K562 (cell line): ENCODE data around the gene ZC3H6. TPM values are rescaled to one million over a fixed set of nuclear protein-coding genes. Genes with fewer than 3 reads are reported as not detected.

Source experiments
- CGGBP1 ChIP-seq: fragments of 250-450 bp; sonication (Bioruptor Pico); IDR thresholded peaks from 2 replicates; pipeline ENCODE4 v1.9.0; 2021; ENCODE audit warnings: mild to moderate bottlenecking
- CHD1 ChIP-seq: fragments of 200-600 bp; sonication (generic); IDR thresholded peaks from one replicate; pipeline ENCODE4 v1.6.1; 2012; ENCODE audit warnings: mild to moderate bottlenecking, moderate library complexity, low read length, inconsistent platforms
- CREB3L1 ChIP-seq: fragments of 450-650 bp; IDR thresholded peaks from 2 replicates; pipeline ENCODE4 v1.6.1; 2014; ENCODE audit warnings: low read depth, mild to moderate bottlenecking, moderate library complexity, borderline replicate concordance
- CTCF ChIP-seq, 3 experiments: IDR thresholded peaks in 2 of 3; conservative IDR thresholded peaks in 1 of 3; 2 replicates each; pipeline ENCODE4 v1.5.1; 2011 to 2012; ENCODE audit warnings: low read length in 3 of 3, mild to moderate bottlenecking in 3 of 3, control low read depth in 2 of 3, improper control_type of control experiment in 1 of 3, inconsistent platforms in 1 of 3, low read depth in 1 of 3, mixed read lengths in 1 of 3, moderate library complexity in 1 of 3; ENCODE audit not compliant: insufficient read depth in 2 of 3
- HDAC3 ChIP-seq: fragments of 450-650 bp; IDR thresholded peaks from 2 replicates; pipeline ENCODE4 v1.6.1; 2018; ENCODE audit warnings: borderline replicate concordance, mild to moderate bottlenecking, moderate library complexity; ENCODE audit not compliant: partially characterized antibody
- HMBOX1 ChIP-seq: sonication (generic); IDR thresholded peaks from 2 replicates; pipeline ENCODE4 v1.6.1; 2016
- HNRNPLL ChIP-seq: fragments of 200-400 bp; formaldehyde crosslinking; IDR thresholded peaks from 2 replicates; pipeline ENCODE4 v1.6.1; 2017; ENCODE audit warnings: low read length, low read depth, mild to moderate bottlenecking; ENCODE audit not compliant: poor library complexity, severe bottlenecking
- MTF1 ChIP-seq: fragments of 250-450 bp; sonication (Bioruptor Pico); IDR thresholded peaks from 2 replicates; pipeline ENCODE4 v1.9.0; 2021; ENCODE audit warnings: moderate library complexity, mild to moderate bottlenecking, inconsistent platforms, borderline replicate concordance
- ZBTB12 ChIP-seq: fragments of 250-450 bp; sonication (Bioruptor Pico); IDR thresholded peaks from 2 replicates; pipeline ENCODE4 v1.4.0; 2020
- ZNF12 ChIP-seq: sonication (generic); formaldehyde crosslinking; IDR thresholded peaks from 2 replicates; pipeline ENCODE4 v1.4.0; 2020; ENCODE audit warnings: mild to moderate bottlenecking, missing genetic modification reagents
- ZNF282 ChIP-seq: sonication (generic); formaldehyde crosslinking; IDR thresholded peaks from 2 replicates; pipeline ENCODE4 v1.8.1; 2023; ENCODE audit warnings: missing genetic modification reagents
- ZNF384 ChIP-seq: IDR thresholded peaks from 2 replicates; pipeline ENCODE4 v1.6.1; 2012; ENCODE audit warnings: low read depth, low read length, improper control_type of control experiment
- ZNF398 ChIP-seq: fragments of 250-450 bp; sonication (Bioruptor Pico); IDR thresholded peaks from 2 replicates; pipeline ENCODE4 v1.8.0; 2021; ENCODE audit warnings: moderate library complexity, mild to moderate bottlenecking, inconsistent platforms
- ZNF639 ChIP-seq, 2 experiments: fragments of 200-800 bp in 1 of 2; sonication (Bioruptor generic) in 1 of 2; sonication (generic) in 1 of 2; formaldehyde crosslinking in 1 of 2; IDR thresholded peaks in 1 of 2; conservative IDR thresholded peaks in 1 of 2; 2 replicates each; pipeline versions ENCODE4 v1.5.0 to v1.6.1; 2016 to 2020; ENCODE audit warnings: missing compliant biosample characterization in 1 of 2, missing genetic modification characterization in 1 of 2, missing genetic modification reagents in 1 of 2
- ZNF766 ChIP-seq: fragments of 200-800 bp; sonication (Bioruptor generic); conservative IDR thresholded peaks from 2 replicates; pipeline ENCODE4 v1.6.1; 2016; ENCODE audit warnings: missing genetic modification characterization, missing compliant biosample characterization
- ZSCAN32 ChIP-seq: fragments of 450-650 bp; formaldehyde crosslinking; IDR thresholded peaks from 2 replicates; pipeline ENCODE4 v1.4.0; 2020; ENCODE audit warnings: mild to moderate bottlenecking, moderate library complexity
- polyA plus RNA-seq, 8 experiments: library from polyadenylated mRNA; depleted of rRNA in 4 of 8; stranded (reverse) in 5 of 8; unstranded in 3 of 8; fragments of >200 nt; fragmentation: Nextera tagmentation in 2 of 8; fragmentation: Illumina TruSeq in 1 of 8; extraction: Ambion mirVana in 2 of 8; extraction: Trizol in 1 of 8; gene quantifications; 2 replicates each; pipeline versions ENCODE4 v1.2.1 to v1.2.3, GENCODE V29; 2011 to 2014; ENCODE audit warnings: inconsistent platforms in 1 of 8, missing spikeins in 1 of 8
- total RNA-seq, 7 experiments: library from RNA; depleted of rRNA in 6 of 7; stranded (reverse); fragments of >200 nt in 6 of 7; fragmentation: Illumina TruSeq in 2 of 7; extraction: Trizol in 2 of 7; gene quantifications; 2 replicates each; pipeline versions ENCODE4 v1.2.1 to v1.2.3, GENCODE V29; 2011 to 2021; ENCODE audit warnings: low replicate concordance in 1 of 7

ZC3H6 gene
- total and polyA plus RNA-seq, 9 of the 15 experiments (the other 6 are each of a cell fraction or from before 2014, with no cell fraction given), result 0.45 to 1.9 (median 1.5) TPM

- TF ChIP-seq HMBOX1, result no peak
- TF ChIP-seq MTF1 (CRISPR knock-in tag), result no peak
- TF ChIP-seq CREB3L1, result no peak
- no peak for TF ChIP-seq ZNF398 (CRISPR knock-in tag)
- no peak for TF ChIP-seq ZBTB12 (CRISPR knock-in tag)
- peak; percentile 9 for TF ChIP-seq HNRNPLL
- no peak for TF ChIP-seq ZNF639 (CRISPR knock-in tag; conservative IDR thresholded peaks at IDR 0.05 in 1 of 2, IDR thresholded peaks at IDR 0.05 in 1 of 2)
- TF ChIP-seq HDAC3, result no peak
- no peak for TF ChIP-seq CTCF (IDR thresholded peaks at IDR 0.05 in 2 of 3, conservative IDR thresholded peaks at IDR 0.05 in 1 of 3; ENCODE audit: insufficient read depth in 2 of 3, low read depth in 1 of 3, low read length in 3 of 3)
- TF ChIP-seq ZNF12 (CRISPR knock-in tag), result no peak
- TF ChIP-seq ZNF766 (CRISPR knock-in tag), result 0 out of 2 replicates have a peak, but pooled peaks have one; percentile 8
- TF ChIP-seq ZNF282 (CRISPR knock-in tag), result no peak
- no peak for TF ChIP-seq ZSCAN32
- no peak for TF ChIP-seq CHD1
- no peak for TF ChIP-seq ZNF384
- no peak for TF ChIP-seq CGGBP1 (CRISPR knock-in tag)
These were observed 733 bp downstream of the ZC3H6 start (continued) for GRCh38 chr2:112275887-112276773.
